Type B pancreatic cell (in vitro differentiated cells): ENCODE results near the gene SMARCA4. TPM values are rescaled to one million over a fixed set of nuclear protein-coding genes. Genes with fewer than 3 reads are reported as not detected.

Experiments
- DNase-seq: peaks from one replicate; pipeline ENCODE4 v3.0.0; 2021; ENCODE audit warnings: mixed read lengths; ENCODE audit not compliant: unreplicated experiment; ENCODE audit errors: extremely low spot score
- H3K27ac Mint-ChIP-seq: 2 replicates; pipeline ENCODE4 v1.8.0; 2021; ENCODE audit warnings: mild to moderate bottlenecking, mixed read lengths
- H3K27me3 Mint-ChIP-seq: 2 replicates; pipeline ENCODE4 v1.8.0; 2021; ENCODE audit warnings: mixed read lengths
- H3K36me3 Mint-ChIP-seq: 2 replicates; pipeline ENCODE4 v1.8.0; 2021; ENCODE audit warnings: mixed read lengths
- H3K4me1 Mint-ChIP-seq: one replicate; pipeline ENCODE4 v1.8.0; 2021; ENCODE audit warnings: mixed read lengths; ENCODE audit not compliant: unreplicated experiment
- H3K4me3 Mint-ChIP-seq: 2 replicates; pipeline ENCODE4 v1.8.0; 2021; ENCODE audit warnings: mild to moderate bottlenecking, mixed read lengths
- H3K9me3 Mint-ChIP-seq: 2 replicates; pipeline ENCODE4 v1.8.0; 2021; ENCODE audit warnings: mixed read lengths
- CTCF ChIP-seq: fragments of 200-600 bp; sonication (generic); conservative IDR thresholded peaks from 2 replicates; pipeline ENCODE4 v1.5.0; 2021; ENCODE audit warnings: antibody characterized with exemption, mild to moderate bottlenecking
- total RNA-seq: library from RNA; stranded (reverse); gene quantifications from 2 replicates; pipeline ENCODE4 v1.2.1, GENCODE V29; 2021; ENCODE audit warnings: low replicate concordance

Gene SMARCA4
- total RNA-seq, 1 donor from 2014 or later: 244 TPM

DNA sequence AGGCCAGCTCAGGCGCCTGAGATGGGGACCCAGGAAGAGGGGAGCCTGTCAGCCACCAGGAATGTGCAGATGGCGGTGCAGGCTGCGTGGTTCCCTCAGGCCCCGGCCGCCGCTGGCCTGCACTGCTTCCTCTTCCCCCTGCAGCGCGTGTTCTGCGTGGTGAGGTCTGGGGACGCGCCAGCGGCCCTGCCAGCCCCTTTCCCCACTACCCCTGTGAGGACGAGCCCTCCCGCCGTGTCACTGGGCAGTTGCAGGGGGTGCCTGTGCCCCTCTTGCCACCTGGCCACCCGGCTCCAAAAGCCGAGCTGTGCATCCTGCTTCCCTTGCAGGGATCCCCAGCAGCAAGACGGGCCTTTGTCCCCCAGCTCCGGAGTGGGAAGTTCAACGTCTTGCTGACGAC, 58.4 kb downstream of the SMARCA4 start:
- no peaks in the 10 kb centered on the region for H3K9me3 Mint-ChIP-seq

DNA sequence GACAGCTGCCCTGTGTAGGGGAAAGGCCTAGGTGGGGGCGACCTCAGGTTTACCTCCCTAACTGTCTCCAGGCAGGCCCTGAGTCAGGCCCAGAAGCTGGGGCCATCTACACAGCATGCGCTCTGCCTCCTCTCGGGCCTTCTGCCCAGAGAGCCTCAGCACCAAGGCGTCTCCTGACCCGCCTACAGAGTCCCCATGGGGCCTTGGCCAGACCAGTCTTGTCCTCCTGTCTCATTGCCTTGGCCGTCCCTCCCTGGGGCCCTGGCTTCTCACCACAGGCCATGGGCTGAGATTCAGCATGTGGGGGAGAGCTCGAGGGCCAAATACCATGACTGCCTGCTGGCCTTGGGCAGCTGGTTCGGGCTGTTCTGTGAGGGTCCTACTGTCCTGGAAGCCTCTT, 59.0 kb downstream of the SMARCA4 start:
- H3K9me3 Mint-ChIP-seq: no peaks in the 10 kb centered on the region
- H3K4me3 Mint-ChIP-seq: no peak overlapping the region
- no peaks in the 10 kb centered on the region for H3K4me1 Mint-ChIP-seq
- no peaks in the 10 kb centered on the region for H3K27me3 Mint-ChIP-seq
- peaks cover 32% of the 10 kb centered on the region for H3K36me3 Mint-ChIP-seq
- no peak for DNase-seq
- H3K27ac Mint-ChIP-seq: peak overlapping the region; percentile 81
- no peak for TF ChIP-seq CTCF

More for the DNA sequence above, 58.4 kb downstream of the SMARCA4 start:
- H3K4me1 Mint-ChIP-seq: no peaks in the 10 kb centered on the region
- H3K27ac Mint-ChIP-seq: peak overlapping the region; percentile 100
- H3K4me3 Mint-ChIP-seq: no peak overlapping the region
- H3K27me3 Mint-ChIP-seq: no peaks in the 10 kb centered on the region
- TF ChIP-seq CTCF: no peak
- DNase-seq: no peak
- peaks cover 32% of the 10 kb centered on the region for H3K36me3 Mint-ChIP-seq

DNA sequence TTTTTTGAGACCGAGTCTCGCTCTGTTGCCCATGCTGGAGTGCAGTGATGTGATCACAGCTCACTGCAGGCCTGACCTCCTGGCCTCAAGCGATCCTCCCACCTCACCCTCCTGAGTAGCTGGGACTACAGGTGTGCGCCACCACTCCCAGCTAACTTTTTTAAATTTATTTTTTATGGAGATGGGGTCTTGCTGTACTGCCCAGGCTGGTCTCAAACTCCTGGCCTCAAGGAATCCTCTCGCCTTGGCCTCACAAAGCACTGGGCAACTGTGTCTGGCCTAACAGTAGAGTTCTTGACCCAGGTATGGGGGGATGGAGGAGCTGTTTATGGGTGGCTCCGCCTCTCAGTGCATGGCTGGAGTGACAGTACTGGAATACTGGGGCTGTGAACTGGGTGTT, 59.6 kb downstream of the SMARCA4 start:
- no peaks in the 10 kb centered on the region for H3K9me3 Mint-ChIP-seq
- peak overlapping the region; percentile 56 for H3K27ac Mint-ChIP-seq
- no peak for TF ChIP-seq CTCF
- no peak for DNase-seq
- H3K4me1 Mint-ChIP-seq: no peaks in the 10 kb centered on the region
- H3K36me3 Mint-ChIP-seq: peaks cover 30% of the 10 kb centered on the region
- no peak overlapping the region for H3K4me3 Mint-ChIP-seq
- H3K27me3 Mint-ChIP-seq: no peaks in the 10 kb centered on the region

- Mint-ChIP-seq H3K4me3 (no peak overlapping the region), H3K27ac (peak overlapping the region; percentile 56), H3K9me3 (no peaks in the 10 kb centered on the region), H3K36me3 (peaks cover 29% of the 10 kb centered on the region), H3K4me1 (no peaks in the 10 kb centered on the region), H3K27me3 (no peaks in the 10 kb centered on the region)
- DNase-seq: no peak
- TF ChIP-seq CTCF: no peak
These were observed 60.3 kb downstream of the SMARCA4 start for GRCh38 chr19:11020982-11021759.

- Mint-ChIP-seq H3K4me1 (no peaks in the 10 kb centered on the region), H3K36me3 (peaks cover 24% of the 10 kb centered on the region), H3K4me3 (no peak overlapping the region), H3K27ac (no peak overlapping the region), H3K9me3 (no peaks in the 10 kb centered on the region), H3K27me3 (no peaks in the 10 kb centered on the region)
- TF ChIP-seq CTCF: no peak
- no peak for DNase-seq
These were observed 60.9 kb downstream of the SMARCA4 start for GRCh38 chr19:11021760-11022144.
